AG09319 (cell line): ENCODE results near the gene UACA.

Source experiments
- DNase-seq: peaks from one replicate; pipeline ENCODE4 v3.0.0-alpha.2; 2010; ENCODE audit warnings: low read depth; ENCODE audit errors: extremely low read depth
- CTCF ChIP-seq: IDR thresholded peaks from 2 replicates; pipeline ENCODE4 v1.5.1; 2011; ENCODE audit warnings: low read depth, mild to moderate bottlenecking, inconsistent platforms, low read length, moderate library complexity

Gene UACA

DNA sequence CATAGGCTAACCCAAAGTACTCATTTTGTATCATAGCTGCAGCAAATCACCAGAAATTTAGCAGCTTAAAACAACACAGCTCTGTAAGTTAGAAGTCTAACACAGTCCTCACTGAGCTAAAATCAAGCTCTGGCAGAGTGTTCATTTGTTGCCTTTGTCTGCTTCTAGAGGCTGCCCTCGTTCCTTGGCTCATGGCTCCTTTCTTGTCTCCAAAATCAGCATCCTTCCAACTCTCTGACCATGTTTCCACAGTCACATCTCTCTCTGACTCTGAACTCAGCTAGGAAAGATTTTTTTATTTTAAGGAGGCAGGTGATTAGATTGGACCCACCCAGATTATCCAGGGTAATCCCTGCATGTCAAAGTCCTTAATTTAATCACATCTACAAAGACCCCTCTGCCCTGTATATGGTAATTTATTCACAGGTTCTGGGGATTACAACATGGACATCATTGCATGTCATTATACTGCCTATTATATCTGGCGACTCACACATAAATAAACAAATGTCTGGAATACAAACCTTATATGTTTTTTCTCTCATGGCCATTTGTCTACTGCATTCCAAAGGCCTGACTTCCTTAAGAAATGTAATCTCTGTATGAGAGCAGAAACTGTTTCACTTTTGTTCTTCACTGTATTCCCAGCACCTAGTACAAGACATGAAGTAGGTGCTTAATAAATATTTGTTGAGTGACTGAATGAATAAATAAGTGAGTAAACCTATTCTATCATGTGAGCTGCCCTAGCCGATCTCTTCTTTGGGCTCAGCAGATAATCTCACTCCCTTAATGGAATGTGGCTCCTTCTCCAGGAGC lies 15.1 kb upstream of the UACA start:
- no peak for DNase-seq
- TF ChIP-seq CTCF, result no peak

GRCh38 chr15:70777170-70777926 lies 14.0 kb upstream of the UACA start:
- TF ChIP-seq CTCF, result no peak
- DNase-seq, result no peak

GRCh38 chr15:70775160-70775559 lies 11.8 kb upstream of the UACA start:
- DNase-seq, result no peak
- TF ChIP-seq CTCF, result no peak

- no peak for TF ChIP-seq CTCF
- DNase-seq, result no peak
Measured at GRCh38 chr15:70772402-70772801, 9.0 kb upstream of the UACA start.

- TF ChIP-seq CTCF, result no peak
- no peak for DNase-seq
Measured at GRCh38 chr15:70770863-70771262, 7.5 kb upstream of the UACA start.

GRCh38 chr15:70768257-70768883 lies 5.0 kb upstream of the UACA start:
- no peak for DNase-seq
- TF ChIP-seq CTCF, result no peak

- no peak for TF ChIP-seq CTCF
- no peak for DNase-seq
Measured at GRCh38 chr15:70767667-70768066, 4.3 kb upstream of the UACA start.
